Measurements from ENCODE around the gene C14orf132. TPM values are rescaled to one million over a fixed set of nuclear protein-coding genes. Genes with fewer than 3 reads are reported as not detected.

Gene C14orf132
- total and polyA plus RNA-seq, 10 of the 15 experiments (the other 5 are each of a cell fraction or from before 2014, with no cell fraction given): under 0.01 to 1.2 (median 0.03) TPM; not detected in 2

DNA sequence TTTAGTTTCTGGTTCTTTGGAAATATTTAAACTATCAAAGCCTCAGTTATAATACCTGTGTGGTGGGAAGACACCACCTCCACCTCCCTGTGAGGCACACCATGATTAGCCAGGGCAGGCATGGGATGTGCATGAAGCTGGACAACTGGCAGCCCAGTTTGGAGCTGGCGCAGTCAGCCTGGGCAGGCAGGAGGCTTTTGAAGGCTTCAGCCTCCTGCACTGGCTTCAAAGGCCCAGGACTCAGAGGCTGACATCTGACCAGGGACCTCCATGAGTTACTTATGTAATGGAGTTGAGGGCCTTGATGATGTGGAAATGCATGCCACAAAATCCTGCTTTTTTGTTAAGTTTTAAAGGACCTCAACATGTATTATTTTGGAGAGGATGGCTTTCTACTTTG lies 30.3 kb downstream of the C14orf132 start:
- peaks cover 0 to 1% of the 10 kb centered on the region in 2 experiments; a peak in 2 of 4 replicates for H3K27me3 ChIP-seq (replicated peaks in 1 of 2; ENCODE audit: control insufficient read depth in 2 of 2, insufficient read depth in 2 of 2, low read length in 1 of 2)
- no peak overlapping the region for H3K27ac ChIP-seq (ENCODE audit: control insufficient read depth, insufficient read depth)
- no peaks in the 10 kb centered on the region for H3K36me3 ChIP-seq (ENCODE audit: control insufficient read depth in 2 of 2, insufficient read depth in 2 of 2, low read length in 1 of 2)
- DNase-seq (ENCODE audit: low read depth, low spot score): no peak
- no peaks in the 10 kb centered on the region for H3K79me2 ChIP-seq (ENCODE audit: control insufficient read depth, insufficient read depth, low read length)
- POLR2A ChIA-PET: no interaction called here
- SMC1A ChIA-PET (ENCODE audit: uncharacterized antibody, unreplicated experiment): no interaction called here
- BruUV-seq (replicated peaks): no TSS peak
- no peak for FAIRE-seq
- no peak overlapping the region for H3K4me3 ChIP-seq
- in situ Hi-C loops (cut with MboI) (no loop called here), intact Hi-C loops (cut with micrococcal nuclease; ENCODE audit: unreplicated experiment) (no loop called here)
- H3K9ac ChIP-seq (ENCODE audit: control insufficient read depth, insufficient read depth, low read length): no peak overlapping the region
- H3K4me1 ChIP-seq (ENCODE audit: control insufficient read depth, insufficient read depth, low read length): peaks cover 3% of the 10 kb centered on the region; the same call in 1 of the 2 replicates
- RAD21 ChIA-PET (ENCODE audit: unreplicated experiment): interaction anchor here (1.4 kb wide), 1 partner anchor 8 kb away, joined by 4 read pairs; no protein-coding TSS in a partner anchor
- TF ChIP-seq IKZF1 (conservative IDR thresholded peaks at IDR 0.05) (no peak), JUND (IDR thresholded peaks at IDR 0.05; ENCODE audit: low read depth, low read length) (no peak), SPI1 (IDR thresholded peaks at IDR 0.05; ENCODE audit: borderline replicate concordance, insufficient read depth, low read depth, low read length) (no peak), NR2F1 (conservative IDR thresholded peaks at IDR 0.05) (no peak), ZBED1 (IDR thresholded peaks at IDR 0.05; ENCODE audit: borderline replicate concordance) (no peak), MYC (IDR thresholded peaks at IDR 0.05; ENCODE audit: insufficient read depth, insufficient read length, insufficient replicate concordance, low read length, severe bottlenecking) (no peak), CEBPZ (IDR thresholded peaks at IDR 0.05; ENCODE audit: low read depth, low read length) (no peak)
- TF ChIP-seq, protein P1, sequence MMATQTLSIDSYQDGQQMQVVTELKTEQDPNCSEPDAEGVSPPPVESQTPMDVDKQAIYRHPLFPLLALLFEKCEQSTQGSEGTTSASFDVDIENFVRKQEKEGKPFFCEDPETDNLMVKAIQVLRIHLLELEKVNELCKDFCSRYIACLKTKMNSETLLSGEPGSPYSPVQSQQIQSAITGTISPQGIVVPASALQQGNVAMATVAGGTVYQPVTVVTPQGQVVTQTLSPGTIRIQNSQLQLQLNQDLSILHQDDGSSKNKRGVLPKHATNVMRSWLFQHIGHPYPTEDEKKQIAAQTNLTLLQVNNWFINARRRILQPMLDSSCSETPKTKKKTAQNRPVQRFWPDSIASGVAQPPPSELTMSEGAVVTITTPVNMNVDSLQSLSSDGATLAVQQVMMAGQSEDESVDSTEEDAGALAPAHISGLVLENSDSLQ (IDR thresholded peaks at IDR 0.05): no peak
- no peak for ATAC-seq
- no peak overlapping the region for H3K4me2 ChIP-seq (ENCODE audit: control insufficient read depth, insufficient read depth)
- WGBS (ENCODE audit: insufficient coverage, insufficient replicate concordance, low lambda C conversion rate, missing lambda C conversion rate): 46% methylated on average over 1 of the region's 1 CpG
- H2AFZ ChIP-seq (ENCODE audit: control insufficient read depth, low read depth, low read length): no peak overlapping the region
- no peaks in the 10 kb centered on the region; the same call in 2 of the 3 replicates for H3K9me3 ChIP-seq (replicated peaks; ENCODE audit: control insufficient read depth, insufficient read depth, low read length)
- CTCF ChIA-PET: interaction anchor here (1.9 kb wide), 1 partner anchor 29 kb away, joined by 5 read pairs; no protein-coding TSS in a partner anchor
- H4K20me1 ChIP-seq (ENCODE audit: control insufficient read depth, insufficient read depth): no peaks in the 10 kb centered on the region
